Liver (tissue), 9 donors: ENCODE data around the gene REXO5. TPM values are rescaled to one million over a fixed set of nuclear protein-coding genes. Genes with fewer than 3 reads are reported as not detected.

Source experiments
- DNase-seq: peaks from one replicate; pipeline ENCODE4 v3.0.0-alpha.2; 2017; ENCODE audit warnings: low spot score
- H3K27ac ChIP-seq, 2 donors: one replicate each; pipeline ENCODE4 v1.7.0; 2013; ENCODE audit warnings: inconsistent platforms in 2 of 2, low read length in 2 of 2, control low read depth in 1 of 2, low read depth in 1 of 2, mild to moderate bottlenecking in 1 of 2
- H3K27me3 ChIP-seq, 4 donors: one replicate each; pipeline versions ENCODE4 v1.6.1 to v1.7.0; 2013; ENCODE audit warnings: low read length in 3 of 4, inconsistent platforms in 1 of 4, mild to moderate bottlenecking in 1 of 4, moderate library complexity in 1 of 4; ENCODE audit not compliant: control insufficient read depth in 4 of 4, insufficient read depth in 4 of 4
- H3K36me3 ChIP-seq, 4 donors: one replicate each; pipeline versions ENCODE4 v1.6.1 to v1.7.0; 2013; ENCODE audit warnings: low read length in 3 of 4, mild to moderate bottlenecking in 3 of 4, low read depth in 1 of 4, moderate library complexity in 1 of 4; ENCODE audit not compliant: control insufficient read depth in 4 of 4, insufficient read depth in 3 of 4
- H3K4me1 ChIP-seq, 4 donors: one replicate each; pipeline versions ENCODE4 v1.6.1 to v1.7.0; 2013; ENCODE audit warnings: low read length in 3 of 4, mild to moderate bottlenecking in 3 of 4, moderate library complexity in 1 of 4; ENCODE audit not compliant: control insufficient read depth in 4 of 4, insufficient read depth in 4 of 4
- H3K4me3 ChIP-seq, 3 donors: one replicate each; pipeline versions ENCODE4 v1.6.1 to v1.7.0; 2013; ENCODE audit warnings: low read length in 3 of 3, control low read depth in 1 of 3, low read depth in 1 of 3, mild to moderate bottlenecking in 1 of 3
- H3K9ac ChIP-seq, 2 donors: one replicate each; pipeline ENCODE4 v1.7.0; 2013; ENCODE audit warnings: low read length in 2 of 2, mild to moderate bottlenecking in 2 of 2, moderate library complexity in 2 of 2, control low read depth in 1 of 2, low read depth in 1 of 2
- H3K9me3 ChIP-seq, 4 donors: one replicate each; pipeline versions ENCODE4 v1.6.1 to v1.7.0; 2013; ENCODE audit warnings: low read length in 3 of 4; ENCODE audit not compliant: control insufficient read depth in 4 of 4
- ATF3 ChIP-seq: IDR thresholded peaks from 2 replicates; pipeline ENCODE4 v1.6.1; 2016; ENCODE audit warnings: antibody characterized with exemption
- EGR1 ChIP-seq, 2 donors: IDR thresholded peaks; 2 replicates each; pipeline ENCODE4 v1.6.1; 2016 to 2018; ENCODE audit warnings: antibody characterized with exemption in 2 of 2, low read depth in 2 of 2
- FOXA1 ChIP-seq: IDR thresholded peaks from 2 replicates; pipeline ENCODE4 v1.6.1; 2016; ENCODE audit warnings: antibody characterized with exemption
- FOXA2 ChIP-seq: IDR thresholded peaks from 2 replicates; pipeline ENCODE4 v1.6.1; 2016; ENCODE audit warnings: antibody characterized with exemption
- GABPA ChIP-seq, 2 donors: IDR thresholded peaks in 1 of 2; conservative IDR thresholded peaks in 1 of 2; 2 replicates each; pipeline ENCODE4 v1.6.1; 2016; ENCODE audit warnings: antibody characterized with exemption in 2 of 2, mild to moderate bottlenecking in 1 of 2, moderate library complexity in 1 of 2
- HNF4A ChIP-seq, 2 donors: conservative IDR thresholded peaks; 2 replicates each; pipeline ENCODE4 v1.6.1; 2016; ENCODE audit warnings: antibody characterized with exemption in 2 of 2, mild to moderate bottlenecking in 2 of 2
- HNF4G ChIP-seq: IDR thresholded peaks from 2 replicates; pipeline ENCODE4 v1.6.1; 2016; ENCODE audit warnings: antibody characterized with exemption
- JUND ChIP-seq, 2 donors: IDR thresholded peaks; 2 replicates each; pipeline ENCODE4 v1.6.1; 2016; ENCODE audit warnings: antibody characterized with exemption in 2 of 2
- MAX ChIP-seq: IDR thresholded peaks from 2 replicates; pipeline ENCODE4 v1.6.1; 2016; ENCODE audit warnings: antibody characterized with exemption
- NR2F2 ChIP-seq: IDR thresholded peaks from 2 replicates; pipeline ENCODE4 v1.6.1; 2016; ENCODE audit warnings: antibody characterized with exemption
- RAD21 ChIP-seq, 2 donors: IDR thresholded peaks; 2 replicates each; pipeline ENCODE4 v1.6.1; 2016; ENCODE audit warnings: antibody characterized with exemption in 2 of 2, mild to moderate bottlenecking in 2 of 2
- REST ChIP-seq: IDR thresholded peaks from 2 replicates; pipeline ENCODE4 v1.6.1; 2016; ENCODE audit warnings: antibody characterized with exemption, mild to moderate bottlenecking
- RXRA ChIP-seq, 2 donors: IDR thresholded peaks; 2 replicates each; pipeline ENCODE4 v1.6.1; 2017 to 2018; ENCODE audit warnings: antibody characterized with exemption in 2 of 2, mild to moderate bottlenecking in 1 of 2
- SP1 ChIP-seq: IDR thresholded peaks from 2 replicates; pipeline ENCODE4 v1.6.1; 2018; ENCODE audit warnings: antibody characterized with exemption, mild to moderate bottlenecking
- TAF1 ChIP-seq: conservative IDR thresholded peaks from 2 replicates; pipeline ENCODE4 v1.6.1; 2016; ENCODE audit warnings: antibody characterized with exemption, mild to moderate bottlenecking
- YY1 ChIP-seq: IDR thresholded peaks from 2 replicates; pipeline ENCODE4 v1.6.1; 2016; ENCODE audit warnings: antibody characterized with exemption, mild to moderate bottlenecking
- ZBTB33 ChIP-seq: IDR thresholded peaks from 2 replicates; pipeline ENCODE4 v1.6.1; 2016; ENCODE audit warnings: antibody characterized with exemption
- WGBS: extraction: QIAGEN DNeasy Blood & Tissue Kit; methylation state at CpG from one replicate; pipeline ENCODE4 v1.1.7; 2013; 5-methylcytosine and 5-hydroxymethylcytosine counted together
- polyA plus RNA-seq, 2 donors: library from polyadenylated mRNA; stranded (reverse) in 1 of 2; unstranded in 1 of 2; fragments of 200-250 nt in 1 of 2; fragments of >200 nt in 1 of 2; fragmentation: Nextera tagmentation in 1 of 2; extraction: Ambion mirVana in 1 of 2; gene quantifications; one replicate each; pipeline versions ENCODE4 v1.2.1 to v1.2.3, GENCODE V29; 2013 to 2015
- total RNA-seq, 2 donors: library from RNA; depleted of rRNA; stranded (reverse); fragments of >200 nt; gene quantifications; one replicate each; pipeline ENCODE4 v1.2.3, GENCODE V29; 2014
- TF ChIP-seq, protein P1 (sequence below): fragments of 150-350 bp; IDR thresholded peaks from 2 replicates; pipeline ENCODE4 v1.5.1; 2017; ENCODE audit warnings: improper control_type of control experiment, low read depth, low read length; ENCODE audit not compliant: missing input control
- donor health status: healthy.
- donor health status: healthy.
- donor health status: healthy.
- donor health status: healthy.
- donor health status: healthy.

The REXO5 gene
- total and polyA plus RNA-seq, 4 donors = 0.83 to 10.6 (median 1.8) TPM

GRCh38 chr16:20884240-20884556, 77.9 kb downstream of the REXO5 start:
- TF ChIP-seq YY1 (peak; percentile 34), HNF4A (conservative IDR thresholded peaks at IDR 0.05) (peak; percentile 49 to 69), RXRA (IDR thresholded peaks at IDR 0.05) (peak; percentile 33 to 61), HNF4G (no peak), ATF3 (no peak), MAX (no peak), ZBTB33 (no peak), JUND (IDR thresholded peaks at IDR 0.05) (peak in 1 of 2 donors; percentile 19), RAD21 (IDR thresholded peaks at IDR 0.05) (peak in 1 of 2 donors; percentile 4)
- 28% methylated on average over 1 of the region's 1 CpG for WGBS
- H3K9ac ChIP-seq = peak overlapping the region in 1 of 2 donors; percentile 49
- DNase-seq = no peak
- no peaks in the 10 kb centered on the region for H3K27me3 ChIP-seq
- peak overlapping the region in 1 of 3 donors; percentile 36 for H3K4me3 ChIP-seq
- H3K9me3 ChIP-seq = no peaks in the 10 kb centered on the region
- peak overlapping the region; percentile 58 to 87 for H3K27ac ChIP-seq
- H3K4me1 ChIP-seq = peaks cover 17 to 82% (median 75%) of the 10 kb centered on the region in 4 donors
- H3K36me3 ChIP-seq = no peaks in the 10 kb centered on the region

DNA sequence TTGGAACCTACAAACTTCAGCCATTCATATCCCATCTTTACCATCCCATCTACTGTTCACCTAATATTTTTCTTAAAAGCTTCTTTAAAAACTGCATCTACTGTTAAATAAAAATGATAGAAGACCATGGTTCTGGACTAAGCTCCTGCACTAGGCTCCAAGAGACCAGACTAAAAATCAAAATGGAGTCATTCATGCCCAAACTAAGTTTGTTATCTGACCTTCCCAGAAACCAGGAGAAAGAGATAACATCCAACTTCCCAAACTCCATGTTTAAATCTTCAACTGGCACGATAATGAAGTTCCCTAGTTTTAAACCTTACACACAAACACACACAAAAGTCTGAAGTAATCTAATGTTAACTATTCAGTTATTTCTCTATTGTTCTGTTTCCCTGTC, 80.0 kb downstream of the REXO5 start:
- Histone ChIP-seq H3K4me1 (peaks cover 17 to 77% (median 68%) of the 10 kb centered on the region in 4 donors), H3K9me3 (no peaks in the 10 kb centered on the region), H3K27ac (no peak overlapping the region), H3K4me3 (no peak overlapping the region), H3K27me3 (no peaks in the 10 kb centered on the region), H3K9ac (no peak overlapping the region), H3K36me3 (no peaks in the 10 kb centered on the region)
- TF ChIP-seq NR2F2 (no peak), SP1 (no peak), JUND (IDR thresholded peaks at IDR 0.05) (no peak), FOXA2 (no peak), HNF4A (conservative IDR thresholded peaks at IDR 0.05) (no peak), YY1 (no peak), ATF3 (no peak), FOXA1 (no peak), REST (no peak), GABPA (IDR thresholded peaks at IDR 0.05 in 1 of 2, conservative IDR thresholded peaks at IDR 0.05 in 1 of 2) (no peak), RXRA (IDR thresholded peaks at IDR 0.05) (no peak), EGR1 (IDR thresholded peaks at IDR 0.05; ENCODE audit: low read depth in 2 of 2) (no peak), HNF4G (no peak), TAF1 (no peak)
- TF ChIP-seq, protein P1, sequence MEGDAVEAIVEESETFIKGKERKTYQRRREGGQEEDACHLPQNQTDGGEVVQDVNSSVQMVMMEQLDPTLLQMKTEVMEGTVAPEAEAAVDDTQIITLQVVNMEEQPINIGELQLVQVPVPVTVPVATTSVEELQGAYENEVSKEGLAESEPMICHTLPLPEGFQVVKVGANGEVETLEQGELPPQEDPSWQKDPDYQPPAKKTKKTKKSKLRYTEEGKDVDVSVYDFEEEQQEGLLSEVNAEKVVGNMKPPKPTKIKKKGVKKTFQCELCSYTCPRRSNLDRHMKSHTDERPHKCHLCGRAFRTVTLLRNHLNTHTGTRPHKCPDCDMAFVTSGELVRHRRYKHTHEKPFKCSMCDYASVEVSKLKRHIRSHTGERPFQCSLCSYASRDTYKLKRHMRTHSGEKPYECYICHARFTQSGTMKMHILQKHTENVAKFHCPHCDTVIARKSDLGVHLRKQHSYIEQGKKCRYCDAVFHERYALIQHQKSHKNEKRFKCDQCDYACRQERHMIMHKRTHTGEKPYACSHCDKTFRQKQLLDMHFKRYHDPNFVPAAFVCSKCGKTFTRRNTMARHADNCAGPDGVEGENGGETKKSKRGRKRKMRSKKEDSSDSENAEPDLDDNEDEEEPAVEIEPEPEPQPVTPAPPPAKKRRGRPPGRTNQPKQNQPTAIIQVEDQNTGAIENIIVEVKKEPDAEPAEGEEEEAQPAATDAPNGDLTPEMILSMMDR = no peak
- no peak for DNase-seq
- 0% methylated on average over 1 of the region's 1 CpG for WGBS
